Heart right ventricle (tissue), 16 donors: Measurements from ENCODE around the gene IFNW1. TPM values are rescaled to one million over a fixed set of nuclear protein-coding genes. Genes with fewer than 3 reads are reported as not detected.
A peak's percentile ranks its signal among the peaks of the same experiment; 100 is the strongest.

Experiments
- ATAC-seq, 8 donors: fragments of 200-7000 bp; cut with Tn5 transposase; one replicate each; pipeline ENCODE4 v1.9.1; 2020; ENCODE audit warnings: mild to moderate bottlenecking in 8 of 8, moderate library complexity in 8 of 8, moderate number of reproducible peaks in 1 of 8
- DNase-seq, 2 donors: peaks; one replicate each; pipeline ENCODE4 v3.0.0-alpha.2; 2020
- H3K27ac ChIP-seq, 10 donors: fragments of 200-600 bp; sonication (generic) in 2 of 10; one replicate each; pipeline versions ENCODE4 v1.5.0 to v1.8.0; 2020 to 2022; ENCODE audit warnings: mild to moderate bottlenecking in 3 of 10
- H3K27me3 ChIP-seq, 7 donors: fragments of 200-600 bp; one replicate each; pipeline ENCODE4 v1.8.0; 2021 to 2022; ENCODE audit warnings: mild to moderate bottlenecking in 2 of 7
- H3K36me3 ChIP-seq, 9 donors: fragments of 200-600 bp; sonication (generic) in 1 of 9; one replicate each; pipeline versions ENCODE4 v1.5.0 to v1.8.0; 2020 to 2022; ENCODE audit warnings: mild to moderate bottlenecking in 2 of 9
- H3K4me1 ChIP-seq, 9 donors: fragments of 200-600 bp; sonication (generic) in 1 of 9; one replicate each; pipeline versions ENCODE4 v1.5.0 to v1.8.0; 2020 to 2022; ENCODE audit warnings: mild to moderate bottlenecking in 4 of 9
- H3K4me3 ChIP-seq, 10 donors: fragments of 200-600 bp; sonication (generic) in 2 of 10; one replicate each; pipeline versions ENCODE4 v1.5.0 to v1.8.0; 2020 to 2022; ENCODE audit warnings: mild to moderate bottlenecking in 7 of 10, moderate library complexity in 2 of 10
- H3K9me3 ChIP-seq, 11 donors: fragments of 200-600 bp in 10 of 11; sonication (generic) in 2 of 11; one replicate each; pipeline versions ENCODE4 v1.5.0 to v1.8.0; 2013 to 2022; ENCODE audit warnings: mild to moderate bottlenecking in 2 of 11, control low read depth in 1 of 11, moderate library complexity in 1 of 11
- WGBS, 2 donors: extraction: QIAGEN DNeasy Blood & Tissue Kit; methylation state at CpG; one replicate each; pipeline ENCODE4 v1.1.7; 2013; ENCODE audit warnings: inconsistent platforms in 1 of 2; 5-methylcytosine and 5-hydroxymethylcytosine counted together
- intact Hi-C, 10 donors: fragments of 100-400 bp; cut with DNase I; formaldehyde crosslinking; loops; one replicate each; pipeline versions ENCODE4 v1.11.1 to v1.14.2; 2022
- polyA plus RNA-seq, 2 donors: library from polyadenylated mRNA; stranded (reverse); fragments of 200-250 nt; gene quantifications; one replicate each; pipeline ENCODE4 v1.2.3, GENCODE V29; 2013
- total RNA-seq, 10 donors: library from RNA; stranded (reverse); fragmentation: NEBNext Ultra II Directional in 3 of 10; extraction: Animal tissue kit (Norgen Biotek cat#: 25700) in 3 of 10; gene quantifications; one replicate each; pipeline versions ENCODE4 v1.2.1 to v1.2.4, GENCODE V29; 2021 to 2023
- TF ChIP-seq, protein P1 (sequence below), 9 donors: fragments of 200-600 bp; sonication (generic) in 2 of 9; IDR thresholded peaks; one replicate each; pipeline versions ENCODE4 v1.5.0 to v1.8.0; 2021 to 2022; ENCODE audit warnings: antibody characterized with exemption in 9 of 9, mild to moderate bottlenecking in 5 of 9, moderate library complexity in 1 of 9
- donor health status: Arrhythmogenic right ventricular cardiomyopathy.
- donor health status: ischemic (EF 13 %, LVEDD 7.1; RV severe dilation, severe dysfunction).
- donor health status: healthy with polysubstance abuse.
- donor health status: DM: no; HTN: yes; CAD: no.
- donor health status: DM: no; HTN: no; CAD: no.
- donor health status: ischemic (EF 25% LVEDD 6.9; RV normal size, moderate dysfunction).
- donor health status: ischemic (EF 25% LVEDD 5.7; RV mildly dilated, moderate dysfunction).
- donor health status: healthy.
- donor health status: DM: yes; HTN: yes; CAD: no.
- donor health status: Ischemic cardiomyopathy.
- donor health status: ischemic (EF 35%, LVEDD 5.7; RV mildly dilated, moderate dysfunction).
- donor health status: nonischemic (EF 11% LVEDD 7.7; RV severe dilation, severe dysfunction).
- donor health status: DM: yes; HTN: yes; CAD: no.
- donor health status: PGD.
- donor health status: ischemic (EF 29% LVEDD 5.4; RV normal size, mild dysfunction).
- donor health status: nonischemic (EF 23%, LVEDD 6.1; RV moderate dilation, normal function).

Gene IFNW1
- total and polyA plus RNA-seq, 12 donors, result not detected

DNA sequence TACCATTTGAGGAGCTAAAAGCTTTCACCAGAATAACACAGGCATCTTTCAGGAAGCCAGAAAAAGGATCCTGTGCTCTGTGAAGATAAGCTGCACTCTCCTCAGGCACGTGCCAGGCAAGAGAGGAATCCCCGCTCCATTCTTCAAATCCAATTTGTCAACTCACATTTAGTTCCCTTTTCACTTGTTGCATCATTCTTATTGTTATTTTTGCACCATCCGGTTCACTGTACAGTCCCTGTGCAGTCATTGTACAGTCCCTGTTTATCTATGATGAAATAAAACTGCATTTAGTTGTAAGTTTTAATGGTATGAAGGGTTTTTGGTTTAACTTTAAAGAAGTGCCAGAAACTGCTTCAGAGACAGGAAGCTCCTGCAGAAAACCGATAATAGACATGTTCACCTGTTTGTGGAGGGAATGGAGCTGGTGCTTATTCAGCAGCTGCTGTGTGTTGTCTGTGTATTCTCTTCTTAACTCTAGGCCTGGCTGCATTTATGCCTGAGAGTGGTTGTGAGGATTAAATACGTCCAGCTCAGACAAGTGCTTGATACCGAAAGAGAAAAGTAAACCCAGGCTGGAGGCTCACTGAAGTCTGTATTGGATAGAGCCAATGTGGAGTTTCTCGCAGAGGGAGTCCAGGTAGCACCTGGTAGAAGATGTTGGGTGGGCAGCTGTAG, 22.4 kb downstream of the IFNW1 start:
- Histone ChIP-seq H3K9me3 (no peaks in the 10 kb centered on the region), H3K27ac (no peak overlapping the region), H3K36me3 (no peaks in the 10 kb centered on the region), H3K4me1 (peaks cover 0 to 11% (median 0%) of the 10 kb centered on the region in 9 donors), H3K27me3 (no peaks in the 10 kb centered on the region), H3K4me3 (no peak overlapping the region)
- DNase-seq, result no peak
- ATAC-seq, result peak in 3 of 8 donors; percentile 26 to 52 (median 42)
- TF ChIP-seq, protein P1, sequence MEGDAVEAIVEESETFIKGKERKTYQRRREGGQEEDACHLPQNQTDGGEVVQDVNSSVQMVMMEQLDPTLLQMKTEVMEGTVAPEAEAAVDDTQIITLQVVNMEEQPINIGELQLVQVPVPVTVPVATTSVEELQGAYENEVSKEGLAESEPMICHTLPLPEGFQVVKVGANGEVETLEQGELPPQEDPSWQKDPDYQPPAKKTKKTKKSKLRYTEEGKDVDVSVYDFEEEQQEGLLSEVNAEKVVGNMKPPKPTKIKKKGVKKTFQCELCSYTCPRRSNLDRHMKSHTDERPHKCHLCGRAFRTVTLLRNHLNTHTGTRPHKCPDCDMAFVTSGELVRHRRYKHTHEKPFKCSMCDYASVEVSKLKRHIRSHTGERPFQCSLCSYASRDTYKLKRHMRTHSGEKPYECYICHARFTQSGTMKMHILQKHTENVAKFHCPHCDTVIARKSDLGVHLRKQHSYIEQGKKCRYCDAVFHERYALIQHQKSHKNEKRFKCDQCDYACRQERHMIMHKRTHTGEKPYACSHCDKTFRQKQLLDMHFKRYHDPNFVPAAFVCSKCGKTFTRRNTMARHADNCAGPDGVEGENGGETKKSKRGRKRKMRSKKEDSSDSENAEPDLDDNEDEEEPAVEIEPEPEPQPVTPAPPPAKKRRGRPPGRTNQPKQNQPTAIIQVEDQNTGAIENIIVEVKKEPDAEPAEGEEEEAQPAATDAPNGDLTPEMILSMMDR (IDR thresholded peaks at IDR 0.05), result no peak
- WGBS, 2 donors, result 62 to 64% methylated on average over 7 of the region's 7 CpGs
- intact Hi-C loops, result loop anchor here in 7 of 10 donors (10.0 kb wide), 7 partner anchors 104 to 1194 kb away; partner anchors contain the start of gene MLLT3 (in 3 of the 7)

DNA sequence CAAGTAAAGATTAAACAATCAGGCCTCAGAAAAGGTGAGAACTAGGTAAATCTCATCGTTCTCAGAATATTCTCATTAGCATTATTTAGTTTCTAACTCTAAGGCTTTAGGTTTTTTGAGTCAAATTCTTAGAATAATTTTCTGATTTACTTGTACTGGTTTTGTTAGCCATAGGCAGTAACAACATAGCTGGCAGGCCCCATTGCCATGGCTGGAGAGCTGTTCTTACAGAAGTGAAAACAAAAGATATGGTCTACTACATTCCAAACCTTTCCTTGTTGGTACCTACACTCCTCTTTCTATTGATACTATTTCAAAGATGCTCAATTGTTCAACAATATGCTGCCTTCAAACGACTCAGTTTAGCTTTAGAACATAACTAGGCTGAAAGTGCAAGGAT, 27.3 kb downstream of the IFNW1 start:
- no peaks in the 10 kb centered on the region for H3K9me3 ChIP-seq
- WGBS, 2 donors, result 69 to 71% methylated on average over 2 of the region's 2 CpGs
- TF ChIP-seq, protein P1 (IDR thresholded peaks at IDR 0.05), result no peak
- no peaks in the 10 kb centered on the region for H3K27me3 ChIP-seq
- intact Hi-C loops, result loop anchor here in 8 of 10 donors (5.0 to 10.0 kb wide), 13 partner anchors 100 to 1190 kb away; partner anchors contain the start of gene MLLT3 (in 3 of the 8)
- H3K4me3 ChIP-seq, result no peak overlapping the region
- H3K27ac ChIP-seq, result no peak overlapping the region
- H3K4me1 ChIP-seq, result peaks cover 0 to 6% (median 0%) of the 10 kb centered on the region in 9 donors
- ATAC-seq (no peak), DNase-seq (no peak)
- H3K36me3 ChIP-seq, result no peaks in the 10 kb centered on the region

DNA sequence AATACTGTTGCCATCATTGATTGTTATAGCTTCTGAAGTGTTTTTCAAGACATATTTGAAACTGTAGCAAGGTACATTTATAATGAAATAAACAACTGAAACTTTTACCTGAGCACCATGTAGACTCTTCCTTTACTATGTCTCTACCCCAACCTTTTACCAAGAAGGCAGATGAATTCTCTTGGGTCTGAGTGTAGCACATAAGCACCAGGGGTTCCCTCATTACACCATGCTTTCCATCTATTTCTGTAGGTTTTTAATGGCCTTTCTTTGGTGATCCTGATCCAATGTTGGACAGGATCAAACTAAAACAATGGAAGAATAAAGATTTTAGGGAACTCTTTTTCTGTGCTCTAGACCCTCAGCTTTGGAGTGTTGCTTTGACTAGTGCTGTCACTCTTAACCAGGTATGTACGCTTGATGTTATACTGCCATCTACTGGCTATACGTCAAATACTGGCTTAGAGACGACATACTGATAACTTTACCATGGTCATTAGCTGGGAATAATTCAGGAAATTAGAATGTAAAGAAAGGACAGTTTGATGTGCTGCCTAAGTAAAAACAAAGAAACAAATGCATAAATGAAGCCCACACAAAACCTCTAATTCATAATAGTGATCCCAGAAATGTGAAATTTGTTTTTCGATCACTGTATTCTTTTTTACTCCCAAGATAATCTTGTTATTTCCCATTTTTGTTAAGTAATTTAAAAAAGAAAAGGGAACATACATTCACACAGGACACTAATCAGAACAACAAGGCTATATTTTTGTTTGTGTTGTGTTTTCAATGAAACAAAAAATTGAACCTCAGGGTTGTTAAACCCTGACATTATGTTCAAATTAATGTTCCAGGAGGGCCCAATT, 30.7 kb downstream of the IFNW1 start:
- Histone ChIP-seq H3K27me3 (no peaks in the 10 kb centered on the region), H3K27ac (no peak overlapping the region), H3K9me3 (no peaks in the 10 kb centered on the region), H3K36me3 (no peaks in the 10 kb centered on the region), H3K4me3 (no peak overlapping the region), H3K4me1 (no peaks in the 10 kb centered on the region)
- ATAC-seq, result peak in 7 of 8 donors; percentile 76 to 92 (median 88)
- 24 to 25% methylated on average over 4 of the region's 4 CpGs for WGBS, 2 donors
- intact Hi-C loops, result loop anchor here in 9 of 10 donors (1.0 to 10.0 kb wide), 18 partner anchors 34 to 1186 kb away; partner anchors contain the start of genes MLLT3 (in 3 of the 9) and IFNB1 (in 1 of the 9)
- DNase-seq, result peak in 1 of 2 donors; percentile 26
- TF ChIP-seq, protein P1 (IDR thresholded peaks at IDR 0.05), result peak; percentile 74 to 92 (median 88)

DNA sequence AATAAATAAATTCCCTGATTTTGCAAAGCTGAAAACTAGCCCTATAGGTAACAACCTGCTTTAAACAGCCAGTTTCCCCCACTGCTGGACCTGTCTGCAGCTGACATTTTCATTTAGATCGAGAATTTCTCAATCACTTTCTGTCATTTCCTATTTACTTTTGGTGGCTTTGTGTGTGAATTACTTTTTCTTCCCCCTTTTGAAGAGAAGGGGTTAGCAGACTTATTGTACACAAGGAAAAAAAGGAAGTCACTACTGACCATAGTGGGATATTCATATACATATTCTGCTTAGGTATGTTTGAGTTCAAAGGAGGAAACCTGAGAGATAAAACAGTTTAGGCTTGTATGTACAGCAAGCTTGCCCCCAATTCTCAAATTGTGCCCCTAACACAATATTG, 36.8 kb downstream of the IFNW1 start:
- peak overlapping the region in 1 of 10 donors; percentile 17 for H3K27ac ChIP-seq
- TF ChIP-seq, protein P1 (IDR thresholded peaks at IDR 0.05), result no peak
- H3K9me3 ChIP-seq, result no peaks in the 10 kb centered on the region
- intact Hi-C loops, result loop anchor here in 2 of 10 donors (5.0 to 10.0 kb wide), 2 partner anchors 120 to 1172 kb away; no protein-coding TSS in a partner anchor
- no peak for DNase-seq
- H3K4me3 ChIP-seq, result no peak overlapping the region
- peaks cover 0 to 12% (median 0%) of the 10 kb centered on the region in 9 donors for H3K4me1 ChIP-seq
- peak in 2 of 8 donors; percentile 42 to 43 for ATAC-seq
- 58 to 60% methylated on average over 1 of the region's 1 CpG for WGBS, 2 donors
- H3K27me3 ChIP-seq, result no peaks in the 10 kb centered on the region
- no peaks in the 10 kb centered on the region for H3K36me3 ChIP-seq
